Tibial artery (tissue), 4 donors: ENCODE data around the gene DNMT3L.
"Not testable (repeated sequence)": the region's sequence is repeated elsewhere in the genome, so short reads cannot be mapped to it uniquely, and the experiment has no call there.

ENCODE experiments used
- DNase-seq, 2 donors: peaks; one replicate each; pipeline ENCODE4 v3.0.0-alpha.2; 2019
- H3K27ac ChIP-seq, 2 donors: fragments of 200-600 bp; sonication (generic) in 1 of 2; 1 replicate in 1 of 2; 2 replicates in 1 of 2; pipeline ENCODE4 v1.5.1; 2018 to 2019; ENCODE audit warnings: mild to moderate bottlenecking in 1 of 2
- H3K27me3 ChIP-seq, 2 donors: fragments of 200-600 bp; sonication (generic) in 1 of 2; one replicate each; pipeline versions ENCODE4 v1.5.1 to v1.6.0; 2016 to 2019
- H3K36me3 ChIP-seq, 3 donors: fragments of 200-600 bp; sonication (generic) in 2 of 3; one replicate each; pipeline ENCODE4 v1.5.1; 2016 to 2019; ENCODE audit warnings: mild to moderate bottlenecking in 2 of 3
- H3K4me1 ChIP-seq, 4 donors: fragments of 200-600 bp; sonication (generic) in 2 of 4; 1 replicate in 3 of 4; 2 replicates in 1 of 4; pipeline ENCODE4 v1.5.1; 2016 to 2019
- H3K4me3 ChIP-seq, 2 donors: fragments of 200-600 bp; sonication (generic) in 1 of 2; 1 replicate in 1 of 2; 2 replicates in 1 of 2; pipeline ENCODE4 v1.5.1; 2018 to 2019; ENCODE audit warnings: mild to moderate bottlenecking in 2 of 2
- H3K9me3 ChIP-seq, 3 donors: fragments of 200-600 bp; sonication (generic) in 1 of 3; one replicate each; pipeline ENCODE4 v1.5.1; 2016 to 2019
- intact Hi-C: fragments of 100-400 bp; cut with DNase I; formaldehyde crosslinking; loops from one replicate; pipeline ENCODE4 v1.15.0; 2023; ENCODE audit warnings: low total_unique reads
- TF ChIP-seq, protein P1 (sequence below), 2 experiments: fragments of 200-600 bp in 1 of 2; fragments of 450-650 bp in 1 of 2; IDR thresholded peaks; one replicate each; pipeline ENCODE4 v1.5.1; 2017 to 2019; ENCODE audit warnings: antibody characterized with exemption in 2 of 2, mild to moderate bottlenecking in 1 of 2, moderate library complexity in 1 of 2

DNMT3L gene

DNA sequence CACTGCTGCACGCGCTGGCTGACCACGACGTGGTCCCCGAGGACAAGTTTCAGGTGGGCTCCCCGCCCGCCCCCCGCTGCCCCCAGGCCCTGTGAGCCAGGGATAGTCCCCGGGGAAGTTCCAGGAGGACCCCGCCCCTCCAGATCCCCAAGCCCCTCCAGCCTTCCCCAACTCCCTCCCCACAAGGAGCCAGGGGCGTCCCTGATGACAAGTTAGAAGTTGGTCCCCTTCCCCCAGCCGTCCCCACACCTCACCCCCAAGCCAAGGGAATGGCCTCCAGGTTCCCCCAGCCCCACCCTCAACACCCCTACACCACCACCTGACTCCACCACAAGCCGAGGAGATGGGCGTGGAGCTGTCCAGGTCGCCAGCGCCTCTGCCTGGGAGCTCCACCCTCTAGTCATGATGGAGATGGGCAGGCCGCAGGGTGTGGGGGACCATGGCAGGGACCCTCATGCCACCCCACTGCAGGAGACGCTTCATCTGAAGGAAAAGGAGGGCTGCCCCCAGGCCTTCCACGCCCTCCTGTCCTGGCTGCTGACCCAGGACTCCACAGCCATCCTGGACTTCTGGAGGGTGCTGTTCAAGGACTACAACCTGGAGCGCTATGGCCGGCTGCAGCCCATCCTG is 24.5 kb upstream of the DNMT3L start:
- H3K4me3 ChIP-seq, result no peak overlapping the region
- TF ChIP-seq, protein P1, sequence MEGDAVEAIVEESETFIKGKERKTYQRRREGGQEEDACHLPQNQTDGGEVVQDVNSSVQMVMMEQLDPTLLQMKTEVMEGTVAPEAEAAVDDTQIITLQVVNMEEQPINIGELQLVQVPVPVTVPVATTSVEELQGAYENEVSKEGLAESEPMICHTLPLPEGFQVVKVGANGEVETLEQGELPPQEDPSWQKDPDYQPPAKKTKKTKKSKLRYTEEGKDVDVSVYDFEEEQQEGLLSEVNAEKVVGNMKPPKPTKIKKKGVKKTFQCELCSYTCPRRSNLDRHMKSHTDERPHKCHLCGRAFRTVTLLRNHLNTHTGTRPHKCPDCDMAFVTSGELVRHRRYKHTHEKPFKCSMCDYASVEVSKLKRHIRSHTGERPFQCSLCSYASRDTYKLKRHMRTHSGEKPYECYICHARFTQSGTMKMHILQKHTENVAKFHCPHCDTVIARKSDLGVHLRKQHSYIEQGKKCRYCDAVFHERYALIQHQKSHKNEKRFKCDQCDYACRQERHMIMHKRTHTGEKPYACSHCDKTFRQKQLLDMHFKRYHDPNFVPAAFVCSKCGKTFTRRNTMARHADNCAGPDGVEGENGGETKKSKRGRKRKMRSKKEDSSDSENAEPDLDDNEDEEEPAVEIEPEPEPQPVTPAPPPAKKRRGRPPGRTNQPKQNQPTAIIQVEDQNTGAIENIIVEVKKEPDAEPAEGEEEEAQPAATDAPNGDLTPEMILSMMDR (IDR thresholded peaks at IDR 0.05), result no peak
- intact Hi-C loops, result no loop called here

DNA sequence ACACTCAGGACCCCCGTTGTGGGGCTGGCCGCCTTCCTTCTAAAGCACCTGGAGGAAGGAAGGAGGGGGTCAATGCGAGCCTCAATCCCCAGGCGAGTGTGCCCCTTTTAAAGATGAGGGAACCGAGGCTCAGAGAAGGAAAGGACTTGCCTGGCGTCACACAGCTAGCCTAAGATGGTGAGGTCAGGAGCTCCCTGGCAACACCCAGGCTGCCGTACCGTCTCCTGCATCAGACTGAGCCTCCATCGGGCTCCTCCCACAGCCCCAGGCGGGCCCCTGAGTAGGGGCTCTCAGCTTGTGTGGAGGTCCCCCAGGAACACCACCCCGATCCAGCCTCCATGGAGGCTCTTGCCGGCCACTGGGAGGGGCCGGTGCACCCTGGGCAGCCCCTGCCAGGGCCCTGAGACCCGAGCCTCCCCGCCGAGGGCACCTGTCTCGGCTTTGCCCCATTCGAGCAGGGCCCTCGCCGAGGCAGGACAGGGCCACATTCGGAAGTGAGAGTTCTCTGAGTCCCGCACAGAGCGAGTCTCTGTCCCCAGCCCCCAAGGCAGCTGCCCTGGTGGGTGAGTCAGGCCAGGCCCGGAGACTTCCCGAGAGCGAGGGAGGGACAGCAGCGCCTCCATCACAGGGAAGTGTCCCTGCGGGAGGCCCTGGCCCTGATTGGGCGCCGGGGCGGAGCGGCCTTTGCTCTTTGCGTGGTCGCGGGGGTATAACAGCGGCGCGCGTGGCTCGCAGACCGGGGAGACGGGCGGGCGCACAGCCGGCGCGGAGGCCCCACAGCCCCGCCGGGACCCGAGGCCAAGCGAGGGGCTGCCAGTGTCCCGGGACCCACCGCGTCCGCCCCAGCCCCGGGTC is 23.7 kb upstream of the DNMT3L start, which contains the start of gene AIRE:
TSS of gene AIRE (plus strand) at position 739 of the 855 bp plus-strand sequence. CDS start 131 bp downstream, outside the sequence.
- Histone ChIP-seq H3K27ac (no peak within 1 kb of the TSS), H3K4me1 (peaks cover 0 to 11% (median 4%) of the 10 kb centered on the region in 4 donors), H3K36me3 (no peaks in the 10 kb centered on the region), H3K27me3 (peaks cover 0 to 47% of the 10 kb centered on the region in 2 donors), H3K9me3 (no peaks in the 10 kb centered on the region), H3K4me3 (no peak within 1 kb of the TSS)
- TF ChIP-seq, protein P1 (IDR thresholded peaks at IDR 0.05), result no peak
- no peak for DNase-seq
- intact Hi-C loops, result no loop called here

More for the DNA sequence above, 24.5 kb upstream of the DNMT3L start:
- Histone ChIP-seq H3K27ac (no peak overlapping the region), H3K36me3 (no peaks in the 10 kb centered on the region), H3K27me3 (peaks cover 0 to 49% of the 10 kb centered on the region in 2 donors), H3K9me3 (no peaks in the 10 kb centered on the region), H3K4me1 (peaks cover 0 to 11% (median 4%) of the 10 kb centered on the region in 4 donors)
- DNase-seq, result no peak

DNA sequence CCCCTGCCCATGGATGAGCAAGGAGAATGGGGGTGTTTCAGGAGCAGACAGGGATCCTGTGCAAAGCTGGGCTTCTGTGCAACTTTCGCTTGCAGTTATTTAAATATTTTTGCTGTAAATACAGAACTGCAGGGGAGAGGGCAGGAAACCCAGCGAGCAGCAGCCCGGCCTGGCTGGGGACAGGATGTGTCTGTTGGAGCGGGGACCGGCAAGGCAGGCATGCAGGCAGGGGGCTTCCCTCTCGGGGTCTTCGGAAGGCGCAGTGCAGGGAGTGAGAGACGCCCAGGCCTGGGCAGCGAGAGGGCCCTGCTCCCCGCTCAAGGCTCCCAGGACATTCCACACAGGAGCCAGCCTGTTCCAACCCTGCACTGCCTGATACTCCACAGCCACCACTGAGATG is 22.3 kb upstream of the DNMT3L start:
- TF ChIP-seq, protein P1 (IDR thresholded peaks at IDR 0.05), result no peak
- DNase-seq, result no peak
- intact Hi-C loops, result no loop called here
- Histone ChIP-seq H3K9me3 (no peaks in the 10 kb centered on the region), H3K27me3 (peaks cover 0 to 50% of the 10 kb centered on the region in 2 donors), H3K4me3 (no peak overlapping the region), H3K4me1 (peaks cover 0 to 11% (median 4%) of the 10 kb centered on the region in 4 donors), H3K27ac (no peak overlapping the region), H3K36me3 (no peaks in the 10 kb centered on the region)

DNA sequence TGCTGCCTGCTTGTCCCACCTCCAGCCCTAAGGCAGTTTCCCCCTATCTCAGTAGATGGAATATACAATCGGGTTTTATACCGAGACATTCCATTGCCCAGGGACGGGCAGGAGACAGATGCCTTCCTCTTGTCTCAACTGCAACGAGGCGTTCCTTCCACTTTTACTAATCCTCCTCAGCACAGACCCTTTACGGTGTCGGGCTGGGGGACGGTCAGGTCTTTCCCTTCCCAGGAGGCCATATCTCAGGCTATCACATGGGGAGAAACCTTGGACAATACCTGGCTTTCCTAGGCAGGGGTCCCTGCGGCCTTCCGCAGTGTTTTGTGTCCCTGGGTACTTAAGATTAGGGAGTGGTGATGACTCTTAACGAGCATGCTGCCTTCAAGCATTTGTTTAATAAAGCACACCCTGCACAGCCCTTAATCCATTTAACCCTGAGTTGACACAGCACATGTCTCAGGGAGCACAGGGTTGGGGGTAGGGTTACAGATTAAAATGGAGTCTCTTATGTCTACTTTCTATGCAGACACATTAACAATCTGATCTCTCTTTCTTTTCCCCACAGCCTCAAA is 21.6 kb upstream of the DNMT3L start:
- DNase-seq, H3K9me3 ChIP-seq, H3K4me3 ChIP-seq, H3K36me3 ChIP-seq, H3K27ac ChIP-seq, intact Hi-C loops: not testable (repeated sequence)
- H3K4me1 ChIP-seq, result peaks cover 0 to 11% (median 4%) of the 10 kb centered on the region in 4 donors
- peaks cover 0 to 48% of the 10 kb centered on the region in 2 donors for H3K27me3 ChIP-seq

DNA sequence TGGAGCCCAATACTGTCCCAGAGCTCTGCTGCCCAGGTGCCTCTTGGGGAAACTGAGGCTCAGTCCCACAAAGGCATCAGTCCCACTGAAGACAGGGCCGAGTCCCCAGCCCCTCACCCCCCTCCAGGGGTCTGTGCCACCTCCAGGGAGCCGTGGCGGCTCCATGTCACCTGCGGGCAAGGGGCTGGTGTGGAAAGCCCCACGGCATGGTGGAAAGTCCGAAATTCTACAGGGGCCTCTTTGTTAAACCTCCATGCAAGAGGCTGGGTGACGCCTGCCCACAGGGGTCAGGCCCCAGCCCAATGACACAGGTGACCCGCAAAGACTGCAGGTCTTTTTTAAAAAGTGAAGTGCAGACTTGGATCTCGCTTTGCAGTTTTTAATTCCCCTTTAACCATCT is 20.7 kb upstream of the DNMT3L start:
- intact Hi-C loops, result no loop called here
- peaks cover 0 to 39% of the 10 kb centered on the region in 2 donors for H3K27me3 ChIP-seq
- H3K9me3 ChIP-seq, result no peaks in the 10 kb centered on the region
- no peaks in the 10 kb centered on the region for H3K36me3 ChIP-seq
- DNase-seq, result no peak
- H3K4me1 ChIP-seq, result peaks cover 0 to 11% (median 4%) of the 10 kb centered on the region in 4 donors
- TF ChIP-seq, protein P1 (IDR thresholded peaks at IDR 0.05), result no peak
- no peak overlapping the region for H3K27ac ChIP-seq
- no peak overlapping the region for H3K4me3 ChIP-seq
